LNCaP clone FGC (cell line): ENCODE measurements around the gene BAZ2B.

Experiments
- DNase-seq: peaks from one replicate; pipeline ENCODE4 v3.0.0-alpha.2; 2011; ENCODE audit warnings: low read depth
- H3K4me3 ChIP-seq: 2 replicates; pipeline ENCODE4 v1.5.1; 2011; ENCODE audit warnings: mild to moderate bottlenecking, low read depth, low read length, control low read depth
- CTCF ChIP-seq: IDR thresholded peaks from 2 replicates; pipeline ENCODE4 v1.5.1; 2012; ENCODE audit warnings: mild to moderate bottlenecking; ENCODE audit not compliant: control insufficient read depth, insufficient read depth; ENCODE audit errors: extremely low read depth

The BAZ2B gene

DNA sequence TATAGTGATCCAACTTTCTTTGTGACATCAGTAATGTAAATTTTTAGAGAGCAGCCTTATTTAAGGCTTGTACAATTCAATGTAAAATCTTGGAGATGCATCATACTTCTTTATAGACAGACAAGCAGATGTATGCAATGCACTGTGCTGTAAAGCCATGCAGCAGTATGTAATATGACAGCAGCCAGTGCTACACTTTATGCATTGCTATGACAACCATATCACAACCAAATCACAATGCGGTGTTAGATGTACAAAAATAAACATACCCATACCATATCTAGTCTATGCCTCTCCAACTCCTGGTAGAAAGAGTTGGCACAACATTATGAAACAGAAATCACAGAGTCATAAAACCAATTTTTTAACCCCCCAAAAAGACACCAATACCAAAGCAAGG, 219.5 kb downstream of the BAZ2B start:
- no peak overlapping the region for H3K4me3 ChIP-seq
- no peak for TF ChIP-seq CTCF
- DNase-seq = no peak

DNA sequence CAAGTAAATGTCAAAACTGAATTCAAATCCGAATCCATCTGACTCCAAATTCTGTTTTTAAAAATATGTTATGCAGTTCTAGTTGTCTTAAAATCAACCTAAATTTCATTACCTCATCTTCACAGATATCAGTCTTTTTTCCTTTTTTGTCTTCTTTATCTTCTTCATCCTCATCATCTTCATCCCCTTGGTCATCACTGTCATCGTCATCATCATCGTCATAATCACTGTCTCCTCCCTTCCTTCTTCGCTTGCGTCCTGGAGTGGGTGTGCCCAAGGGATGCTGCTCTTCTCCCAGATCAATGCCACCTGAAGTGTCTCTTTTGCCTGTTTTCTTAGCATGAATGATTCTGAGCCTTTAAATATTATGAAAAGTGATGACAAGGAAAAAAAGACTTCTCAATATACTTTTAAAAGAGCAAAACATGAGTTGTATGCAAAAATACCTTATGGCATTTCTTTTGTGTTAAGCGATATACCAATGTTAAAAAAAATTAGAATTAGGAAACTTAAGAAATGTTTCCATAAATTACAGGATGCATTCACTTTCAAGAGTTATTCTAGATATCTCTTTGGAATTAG, 233.8 kb downstream of the BAZ2B start:
- no peak overlapping the region for H3K4me3 ChIP-seq
- no peak for DNase-seq
- no peak for TF ChIP-seq CTCF

- no peak for TF ChIP-seq CTCF
- DNase-seq = no peak
Observed at GRCh38 chr2:159381574-159381973, 234.8 kb downstream of the BAZ2B start.

GRCh38 chr2:159380685-159381239, 235.6 kb downstream of the BAZ2B start:
- no peak for DNase-seq
- no peak for TF ChIP-seq CTCF
- no peak overlapping the region for H3K4me3 ChIP-seq

More at GRCh38 chr2:159381574-159381973, 234.8 kb downstream of the BAZ2B start:
- H3K4me3 ChIP-seq = no peak overlapping the region

- no peak overlapping the region for H3K4me3 ChIP-seq
- TF ChIP-seq CTCF = no peak
- DNase-seq = no peak
Observed at GRCh38 chr2:159379181-159379580, 237.2 kb downstream of the BAZ2B start.

DNA sequence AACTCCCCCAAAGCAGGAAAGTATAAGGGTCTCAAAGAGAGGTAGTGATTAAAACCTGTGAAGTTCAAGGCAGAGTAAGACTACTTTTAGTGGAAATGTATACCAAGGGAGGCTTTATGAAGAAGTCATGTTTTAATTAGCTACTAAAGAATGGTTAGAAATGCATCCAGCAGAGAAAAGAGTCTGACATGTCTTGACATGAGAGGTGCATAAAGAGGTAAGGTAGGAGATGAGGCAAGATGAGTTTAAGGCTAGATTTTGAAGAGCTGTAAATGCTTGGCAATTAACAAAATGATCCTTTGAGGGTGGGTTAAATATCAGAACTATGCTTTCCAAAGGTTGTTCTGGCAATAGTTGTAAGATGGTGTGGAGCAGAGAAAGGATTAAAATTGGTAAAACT, 241.1 kb downstream of the BAZ2B start:
- TF ChIP-seq CTCF = no peak
- DNase-seq = no peak

GRCh38 chr2:159371506-159371905, 244.8 kb downstream of the BAZ2B start:
- no peak for TF ChIP-seq CTCF
- no peak overlapping the region for H3K4me3 ChIP-seq
- DNase-seq = no peak

More for the DNA sequence above, 241.1 kb downstream of the BAZ2B start:
- H3K4me3 ChIP-seq = no peak overlapping the region
